HTR-8/SVneo (cell line): ENCODE measurements around the gene ADGRG6.
"Not testable (repeated sequence)": the region's sequence is repeated elsewhere in the genome, so short reads cannot be mapped to it uniquely, and the experiment has no call there.

Experiments
- DNase-seq: peaks from one replicate; pipeline ENCODE4 v3.0.0; 2011; ENCODE audit warnings: low spot score, mixed read lengths; ENCODE audit not compliant: insufficient read length
- FAIRE-seq: peaks from 2 replicates; lab custom pipeline; 2011; peaks lifted over from hg19 to GRCh38; lab: Jason Lieb, UNC

The ADGRG6 gene

DNA sequence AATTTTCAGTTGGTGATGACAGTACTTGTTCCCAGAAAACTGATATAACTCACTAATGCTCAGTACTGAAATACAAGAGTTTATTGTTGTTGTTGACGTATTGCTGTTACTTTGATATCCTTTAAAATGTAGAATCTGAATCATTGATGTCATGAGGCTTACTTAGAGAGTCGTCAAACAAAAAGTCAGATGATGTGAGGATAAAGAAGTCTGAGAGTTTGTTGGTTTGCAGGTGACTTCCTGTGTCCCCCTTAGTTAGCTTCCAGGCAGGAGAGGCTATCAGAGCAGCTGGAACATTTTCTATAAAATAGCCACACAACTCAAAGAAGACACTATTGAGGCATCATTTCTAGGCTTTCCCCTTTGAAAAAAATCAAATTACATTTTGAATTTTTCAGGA, 97.9 kb downstream of the ADGRG6 start:
- DNase-seq: no peak
- no peak for FAIRE-seq

DNA sequence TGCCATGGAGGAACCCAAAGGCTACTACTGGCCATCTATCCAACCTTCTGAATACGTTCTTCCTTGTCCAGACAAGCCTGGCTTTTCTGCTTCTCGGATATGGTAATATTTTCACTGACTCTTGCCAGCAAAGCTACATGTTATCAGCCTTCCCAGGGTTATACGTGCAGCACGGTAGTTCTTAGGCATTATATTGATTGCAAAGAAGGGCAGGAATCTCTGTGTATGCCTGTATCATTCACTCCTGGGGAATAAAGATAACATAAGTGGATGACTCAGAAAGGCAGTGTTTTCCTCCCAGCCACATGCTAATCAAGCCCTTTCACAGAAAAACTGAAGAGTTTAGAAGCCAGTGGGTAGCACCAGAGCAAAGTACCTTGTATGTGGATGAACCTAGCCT, 98.7 kb downstream of the ADGRG6 start:
- no peak for FAIRE-seq
- DNase-seq: no peak

DNA sequence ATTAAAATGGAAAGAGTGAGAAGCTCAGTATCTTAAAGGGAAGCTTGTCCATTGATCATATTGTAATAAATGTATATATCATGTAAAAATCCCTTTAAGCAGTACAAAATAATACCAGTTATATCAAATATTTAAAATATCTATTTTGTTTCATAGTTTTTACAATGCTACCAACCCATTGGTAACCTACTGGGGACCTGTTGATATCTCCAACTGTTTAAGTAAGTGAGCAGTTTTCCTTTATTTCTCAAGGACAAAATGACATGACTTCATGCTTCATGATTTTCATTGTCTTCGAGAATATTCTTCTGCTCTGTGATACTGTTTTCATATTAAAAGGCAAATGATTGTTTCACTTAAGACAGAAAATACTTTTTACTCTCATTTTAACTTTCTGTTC, 100.0 kb downstream of the ADGRG6 start:
- FAIRE-seq (no peak), DNase-seq (no peak)

DNA sequence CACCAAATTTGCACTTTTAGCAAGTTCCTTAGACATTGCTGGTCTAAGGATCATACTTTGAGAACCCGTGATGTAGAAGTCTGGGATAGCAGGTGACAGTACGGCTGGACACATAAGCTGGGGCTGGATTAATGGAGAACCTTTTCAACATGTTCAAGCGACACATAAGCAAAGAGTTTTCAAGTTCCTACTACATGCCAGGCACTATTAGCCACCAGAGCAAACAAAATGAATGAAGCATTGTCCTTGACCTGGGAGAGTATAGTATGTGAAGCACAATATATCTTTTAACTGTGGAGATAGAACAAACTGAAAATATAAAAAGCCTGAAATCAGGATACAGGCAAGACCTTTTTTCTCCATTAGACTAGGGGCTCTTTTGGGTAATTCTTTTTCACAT, 102.9 kb downstream of the ADGRG6 start:
- no peak for DNase-seq
- no peak for FAIRE-seq

DNA sequence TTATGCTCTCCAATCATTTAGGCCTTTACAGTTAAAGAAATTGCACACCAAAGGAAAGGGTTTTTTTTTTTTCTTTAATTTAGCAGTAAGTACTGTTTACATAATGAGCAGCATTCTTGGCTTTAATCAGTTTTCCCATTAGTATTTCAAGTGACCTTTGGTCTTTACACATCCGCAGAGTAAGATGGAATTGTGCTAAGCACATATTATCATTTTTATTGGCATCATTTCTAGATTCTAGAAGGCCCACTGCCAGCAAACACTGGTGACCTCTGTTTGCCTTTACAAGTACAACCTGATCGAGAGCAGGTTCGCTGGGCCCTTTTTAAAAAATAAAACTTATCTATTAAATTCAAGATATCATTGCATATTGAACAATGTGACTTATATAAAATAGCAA, 104.3 kb downstream of the ADGRG6 start:
- FAIRE-seq (no peak), DNase-seq (no peak)

DNA sequence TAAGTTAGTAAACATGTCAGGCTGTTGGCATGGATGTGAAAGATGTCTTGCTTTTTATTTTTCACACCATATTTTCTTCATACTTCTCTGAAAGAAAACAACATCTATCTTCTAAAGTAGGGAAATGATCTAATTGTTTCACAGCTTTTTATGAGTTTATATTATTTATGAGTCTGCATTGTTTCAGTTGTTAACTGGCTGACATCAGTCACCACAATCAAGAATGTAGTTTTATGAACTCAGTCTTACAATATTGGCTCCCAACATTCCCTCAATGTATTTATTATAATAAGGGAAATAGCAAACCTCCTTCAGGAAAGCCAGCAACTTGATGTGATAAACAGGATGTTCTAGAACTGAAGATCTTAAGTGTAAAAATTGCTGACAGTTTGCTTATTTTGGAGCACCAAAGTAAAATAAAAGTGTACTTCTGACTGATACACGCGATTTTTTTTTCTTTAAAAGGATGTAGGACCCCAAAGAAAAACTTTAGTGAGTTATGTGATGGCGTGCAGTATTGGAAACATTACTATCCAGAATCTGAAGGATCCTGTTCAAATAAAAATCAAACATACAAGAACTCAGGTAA, 106.0 kb downstream of the ADGRG6 start:
- FAIRE-seq: no peak
- no peak for DNase-seq

DNA sequence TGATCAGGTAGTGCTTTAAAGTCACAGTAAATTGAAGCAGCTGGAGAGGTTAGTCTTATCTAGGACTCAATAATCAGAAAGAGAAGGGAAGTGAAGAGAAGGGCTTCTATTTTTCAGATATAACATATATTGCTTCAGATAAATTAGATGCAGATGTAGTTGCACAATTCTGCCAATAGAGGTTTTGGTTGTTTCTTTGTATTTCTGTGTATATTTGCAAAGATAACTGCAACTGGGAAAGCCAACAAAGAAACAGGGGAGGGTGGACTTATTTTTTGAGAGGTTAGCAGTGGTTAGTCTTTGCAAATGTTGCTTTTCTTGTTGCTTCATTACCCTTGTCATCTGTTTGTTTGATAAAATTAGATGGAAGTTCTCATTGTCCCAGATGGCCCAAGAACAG, 106.6 kb downstream of the ADGRG6 start:
- DNase-seq: no peak
- no peak for FAIRE-seq

DNA sequence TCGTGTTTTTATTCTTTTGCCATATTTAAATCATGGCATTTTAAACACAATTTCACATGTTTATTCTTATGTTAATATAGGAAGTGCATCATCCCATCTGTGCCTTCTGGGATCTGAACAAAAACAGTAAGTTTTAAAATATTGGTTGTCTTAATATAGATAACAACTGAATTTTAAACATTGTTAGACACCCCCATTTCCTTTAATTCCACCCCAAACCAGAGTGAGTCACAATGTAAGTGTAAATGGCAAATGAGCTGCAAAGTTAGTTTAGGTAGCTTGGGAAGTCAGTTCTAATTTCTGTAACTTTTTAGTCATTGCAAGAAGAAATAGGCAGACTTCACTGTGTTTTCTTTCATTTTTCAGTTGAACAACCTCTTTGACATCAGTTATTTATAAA, 108.0 kb downstream of the ADGRG6 start:
- DNase-seq: no peak
- FAIRE-seq: no peak

DNA sequence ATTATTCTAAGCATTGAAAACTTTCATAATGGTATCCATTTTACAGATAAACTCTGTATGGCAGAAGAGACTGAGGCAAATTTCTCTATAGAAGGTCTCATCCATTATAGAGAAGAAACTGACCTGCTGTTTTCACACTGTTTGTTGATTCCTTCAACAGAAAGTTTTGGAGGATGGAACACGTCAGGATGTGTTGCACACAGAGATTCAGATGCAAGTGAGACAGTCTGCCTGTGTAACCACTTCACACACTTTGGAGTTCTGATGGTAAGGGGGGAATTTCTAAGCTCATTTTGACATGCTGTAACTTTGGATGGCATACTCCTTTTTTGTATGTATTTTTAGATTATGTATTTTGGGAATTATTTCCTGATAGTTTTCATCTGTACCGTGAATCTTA, 109.3 kb downstream of the ADGRG6 start:
- FAIRE-seq (no peak), DNase-seq (no peak)

DNA sequence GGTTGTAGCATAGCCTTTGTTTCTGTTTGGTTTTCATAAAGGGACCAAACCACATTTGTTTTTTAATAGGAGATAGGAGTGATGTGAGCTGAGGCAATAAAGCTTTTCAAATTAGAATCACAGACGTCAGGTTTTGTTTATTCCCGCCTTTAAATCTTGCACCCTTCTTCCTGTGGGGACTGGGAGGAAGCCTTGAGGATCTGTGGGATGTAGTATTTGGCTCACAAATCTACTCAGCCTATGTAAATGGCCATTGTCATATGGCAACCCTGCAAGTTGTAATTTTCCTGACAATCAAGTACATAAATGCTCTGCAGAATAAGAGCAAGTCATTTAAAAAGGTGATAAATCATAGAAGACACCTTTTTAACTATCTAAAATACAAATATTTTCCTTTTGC, 110.4 kb downstream of the ADGRG6 start:
- FAIRE-seq (no peak), DNase-seq (no peak)

DNA sequence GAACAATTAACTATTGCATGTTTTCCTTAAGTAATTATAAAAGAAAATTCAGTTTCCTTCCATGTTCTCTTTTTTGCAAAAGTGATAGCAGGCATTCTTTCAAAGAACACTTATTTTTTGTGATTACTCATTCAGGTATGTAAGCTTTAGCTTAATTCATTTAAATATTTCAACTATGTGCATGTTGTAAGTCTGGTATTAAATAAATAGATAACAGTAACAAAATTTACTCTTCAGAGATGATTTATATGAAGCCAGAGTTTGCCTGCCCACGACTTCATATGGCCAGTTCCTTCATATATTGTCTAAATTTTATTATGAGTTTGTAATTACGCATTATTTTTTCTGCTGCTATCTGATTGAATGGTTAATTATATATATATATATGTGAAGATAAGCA, 110.9 kb downstream of the ADGRG6 start:
- DNase-seq (no peak), FAIRE-seq (no peak)

DNA sequence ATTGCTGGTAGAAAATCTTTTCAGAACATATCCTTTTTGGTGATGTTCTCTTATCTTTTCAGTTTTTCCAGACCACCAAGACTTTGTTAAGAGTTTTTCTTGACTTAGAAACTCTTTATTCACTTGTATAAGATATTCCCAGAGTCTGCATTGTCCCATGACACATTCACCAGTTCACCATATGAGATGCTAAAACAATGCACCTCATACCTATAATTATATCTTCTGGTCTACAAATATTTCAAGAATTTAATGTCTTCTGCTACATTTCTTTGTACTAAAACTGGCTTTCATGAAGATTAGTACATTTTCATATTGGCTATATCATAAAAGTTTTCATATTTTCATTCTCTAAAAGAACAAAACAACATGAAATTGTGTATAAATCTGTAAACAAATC, 111.3 kb downstream of the ADGRG6 start:
- FAIRE-seq (no peak), DNase-seq (peak; percentile 6)

DNA sequence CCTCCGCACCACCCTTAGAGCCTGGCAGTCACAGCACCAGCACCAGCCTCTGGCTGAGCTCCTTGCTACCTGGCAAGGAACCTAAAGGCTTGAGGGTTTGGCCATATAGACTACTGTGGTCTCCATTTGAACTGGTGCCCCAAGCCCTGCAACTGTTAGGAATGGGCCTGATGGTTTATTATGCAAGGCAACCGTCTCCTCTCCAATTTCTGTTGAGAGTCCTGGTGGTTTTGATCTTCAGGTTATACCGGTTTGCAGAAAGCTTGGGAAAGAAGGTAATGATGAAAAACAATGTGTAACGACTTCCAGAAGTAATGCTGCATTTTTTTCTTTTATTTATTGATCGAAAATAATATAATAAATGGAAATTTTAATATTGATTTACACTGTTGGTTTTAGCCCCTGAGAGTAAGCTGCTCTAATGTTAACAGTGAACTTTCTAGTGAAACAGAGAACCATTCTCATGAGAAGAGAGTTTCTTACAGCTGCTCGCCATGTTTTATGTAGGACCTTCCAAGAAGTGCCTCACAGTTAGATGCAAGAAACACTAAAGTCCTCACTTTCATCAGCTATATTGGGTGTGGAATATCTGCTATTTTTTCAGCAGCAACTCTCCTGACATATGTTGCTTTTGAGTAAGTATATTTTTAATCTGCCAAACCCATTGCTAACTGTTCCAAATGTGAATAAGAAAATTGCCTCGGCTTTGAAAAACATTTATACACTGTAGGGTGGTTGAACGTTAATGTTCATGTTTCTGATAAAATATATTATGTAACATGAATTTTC, 112.8 kb downstream of the ADGRG6 start:
- no peak for FAIRE-seq
- DNase-seq: no peak

DNA sequence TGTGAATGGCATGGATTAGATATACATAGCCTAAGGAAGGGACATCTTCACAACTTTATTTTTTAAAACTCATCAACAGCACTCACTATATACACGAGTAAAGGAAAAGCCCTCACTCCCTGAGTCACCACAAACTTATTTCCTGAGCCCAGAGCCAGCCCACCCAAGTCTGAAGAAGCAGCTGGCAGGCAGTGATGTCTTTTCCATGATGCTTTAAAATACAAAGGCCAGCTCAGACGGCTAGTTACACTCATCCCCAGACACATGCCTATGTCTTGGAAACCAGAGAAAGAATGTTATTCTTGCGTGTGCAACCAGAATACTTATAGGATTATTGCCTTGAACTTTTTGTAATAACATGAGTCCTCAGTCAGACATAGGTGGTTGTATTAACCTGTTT, 114.4 kb downstream of the ADGRG6 start:
- FAIRE-seq (peak; percentile 90), DNase-seq (peak; percentile 29)

DNA sequence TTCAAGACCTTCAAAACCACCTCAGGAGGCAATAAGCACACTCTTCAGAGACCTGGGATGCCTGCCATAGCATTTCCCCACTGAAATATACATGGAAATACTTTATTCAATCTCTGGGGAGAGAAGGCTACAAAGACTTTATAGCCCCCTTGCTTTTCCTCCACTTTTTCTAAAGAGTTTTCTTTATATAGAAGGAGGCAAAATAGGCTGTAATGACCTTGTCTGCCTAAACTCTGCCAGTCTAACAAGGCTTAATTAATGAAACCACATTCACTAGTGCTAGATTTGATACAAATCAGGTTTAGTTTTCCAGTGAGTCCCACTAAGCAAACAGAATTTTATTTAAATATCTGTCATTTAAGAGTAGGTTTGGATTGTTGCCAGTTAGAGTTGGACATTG, 114.9 kb downstream of the ADGRG6 start:
- DNase-seq: no peak
- FAIRE-seq: no peak

DNA sequence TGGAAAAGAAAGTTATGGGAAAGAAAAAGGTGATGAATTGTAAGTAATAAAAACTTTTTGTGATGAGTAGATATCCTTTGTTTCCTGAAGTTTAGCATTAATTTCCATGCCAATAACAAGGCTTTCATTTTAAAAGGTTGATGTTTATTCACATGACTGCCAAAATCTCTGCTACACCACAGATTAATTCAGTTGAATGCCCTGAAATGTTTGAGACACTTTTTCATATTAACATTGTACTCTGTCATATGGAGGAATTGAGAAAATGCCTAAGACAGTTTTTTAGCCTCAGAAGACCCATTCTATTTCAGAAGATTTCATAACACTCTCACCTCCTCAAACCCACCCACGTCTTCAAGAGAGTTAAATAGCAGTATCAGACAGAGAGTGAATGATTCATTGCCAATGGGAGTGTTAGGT, 115.5 kb downstream of the ADGRG6 start:
- DNase-seq: no peak
- FAIRE-seq: no peak

DNA sequence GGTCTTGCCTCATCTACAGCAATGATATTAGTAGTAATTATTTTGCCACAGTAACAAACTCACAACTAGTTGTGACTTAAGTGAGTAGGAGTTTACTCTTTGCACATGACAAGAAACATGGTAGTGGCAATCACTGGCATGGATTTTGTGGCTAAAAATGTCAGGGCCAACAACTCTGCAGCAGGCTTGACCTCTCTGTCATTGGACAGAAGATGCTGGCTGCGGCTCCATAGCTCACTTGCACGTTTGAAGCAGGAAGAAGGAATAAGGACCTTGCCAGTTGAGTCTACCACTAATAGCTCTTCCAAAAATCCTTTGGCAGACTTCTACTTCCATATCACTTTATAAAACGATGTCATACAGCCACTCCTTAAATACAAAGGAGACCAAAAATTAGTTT, 117.3 kb downstream of the ADGRG6 start:
- FAIRE-seq (no peak), DNase-seq (no peak)

DNA sequence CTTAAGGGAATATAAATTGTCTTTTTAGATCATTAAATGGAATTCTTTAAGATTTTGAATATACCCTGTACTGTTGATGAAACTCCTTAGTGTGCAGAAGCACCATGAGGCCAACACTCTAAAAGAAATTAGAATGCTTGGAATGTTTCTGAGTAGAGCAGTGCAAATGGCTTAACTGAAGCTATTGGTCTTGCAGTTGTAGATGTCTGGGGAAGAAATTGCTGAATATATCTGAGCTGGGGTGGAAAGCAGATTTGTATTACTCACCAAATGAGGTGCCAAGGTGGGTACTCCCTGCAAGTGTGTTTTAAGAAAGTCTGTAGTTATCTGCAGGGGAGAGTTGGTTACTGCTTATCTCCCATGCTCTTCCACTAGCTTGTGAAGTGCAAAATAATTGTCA, 119.0 kb downstream of the ADGRG6 start:
- FAIRE-seq (no peak), DNase-seq (no peak)

DNA sequence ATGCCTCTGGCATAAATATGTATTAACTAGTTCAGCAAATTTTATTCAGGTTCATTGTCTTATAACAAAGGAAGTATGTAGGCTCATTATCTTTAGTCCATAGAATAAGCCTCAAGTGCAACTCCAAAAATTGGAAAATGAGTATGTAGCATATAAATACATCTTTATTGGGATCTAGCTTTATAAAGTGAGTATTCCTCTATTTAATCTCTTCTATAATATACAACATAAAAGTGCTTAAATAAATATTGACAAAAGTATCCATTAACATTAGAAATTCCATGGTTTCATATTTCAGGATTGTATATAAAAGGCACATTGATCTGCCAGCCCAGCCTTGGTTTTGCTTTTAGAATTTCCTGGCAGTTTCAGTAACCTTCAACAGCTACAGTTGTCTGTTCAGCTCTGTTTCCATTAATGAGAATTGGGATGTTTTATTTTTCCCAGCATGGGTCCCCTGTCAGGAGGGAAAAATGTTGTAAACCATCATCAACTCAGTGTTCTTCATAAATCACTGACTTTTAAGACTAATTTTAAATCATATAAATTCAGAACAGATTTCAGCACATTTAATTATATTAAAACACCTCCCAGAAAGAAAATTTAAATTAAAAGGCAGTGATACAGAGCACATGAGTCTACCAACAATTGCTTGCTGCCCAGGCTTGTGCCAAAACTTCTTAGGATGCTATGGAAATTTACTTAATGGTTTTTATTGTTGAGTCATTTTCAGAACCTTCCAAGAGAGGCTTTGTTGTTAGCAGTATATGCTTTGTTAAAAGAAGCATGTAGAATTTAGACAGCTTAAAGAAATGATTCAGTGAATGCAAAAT, 119.7 kb downstream of the ADGRG6 start:
- DNase-seq: no peak

DNA sequence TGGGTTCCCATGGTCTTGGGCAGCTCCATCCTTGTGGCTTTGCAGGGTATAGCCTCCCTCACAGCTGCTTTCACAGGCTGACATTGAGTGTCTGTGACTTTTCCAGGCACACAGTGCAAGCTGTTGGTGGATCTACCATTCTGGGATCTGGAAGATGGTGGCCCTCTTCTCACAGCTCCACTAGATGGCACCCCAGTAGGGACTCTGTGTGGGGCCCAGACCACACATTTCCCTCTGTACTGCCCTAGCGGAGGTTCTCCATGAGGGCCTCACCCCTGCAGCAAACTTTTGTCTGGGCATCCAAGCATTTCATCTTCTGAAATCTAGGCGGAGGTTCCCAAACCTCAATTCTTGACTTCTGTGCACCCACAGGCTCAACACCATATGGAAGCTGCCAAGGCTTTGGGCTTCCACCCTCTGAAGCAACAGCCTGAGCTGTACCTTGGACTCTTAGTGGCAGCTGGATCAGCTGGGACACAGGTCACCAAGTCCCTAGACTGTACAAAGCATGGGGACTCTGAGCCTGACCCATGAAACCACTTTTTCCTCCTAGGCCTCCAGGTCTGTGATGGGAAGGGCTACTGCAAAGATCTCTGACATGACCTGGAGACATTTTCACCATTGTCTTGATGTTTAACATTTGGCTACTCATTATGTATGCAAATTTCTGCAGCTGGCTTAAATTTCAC, 124.8 kb downstream of the ADGRG6 start:
- not testable (repeated sequence) for DNase-seq, FAIRE-seq

More for the DNA sequence above, 119.7 kb downstream of the ADGRG6 start:
- no peak for FAIRE-seq

DNA sequence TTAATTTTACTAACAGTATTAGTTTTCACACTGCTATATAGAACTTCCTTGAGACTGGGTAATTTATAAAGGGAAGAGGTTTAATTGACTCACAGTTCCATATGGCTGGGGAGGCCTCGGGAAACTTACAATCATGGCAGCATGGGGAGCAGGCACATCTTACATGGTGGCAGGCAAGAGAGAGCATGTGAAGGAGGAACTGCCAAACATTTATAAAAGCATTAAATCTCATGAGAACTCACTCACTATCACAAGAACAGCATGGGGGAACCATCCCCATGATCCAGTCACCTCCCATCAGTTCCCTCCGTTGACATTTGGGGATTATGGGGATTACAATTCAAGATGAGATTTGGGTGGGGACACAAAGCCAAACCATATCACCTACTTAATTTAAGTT, 126.7 kb downstream of the ADGRG6 start:
- FAIRE-seq: not testable (repeated sequence)

More for the DNA sequence above, 126.7 kb downstream of the ADGRG6 start:
- DNase-seq: not testable (repeated sequence)
